ENCODE data around the gene AP1S2.

The AP1S2 gene

GRCh38 chrX:15790769-15791290 is 63.8 kb downstream of the AP1S2 start:
- Histone ChIP-seq H4K20me1 (ENCODE audit: insufficient read depth, low read length) (no peaks in the 10 kb centered on the region), H3K36me3 (ENCODE audit: insufficient read depth, low read length) (peaks cover 12% of the 10 kb centered on the region; the same call in 1 of the 2 replicates), H3K4me1 (ENCODE audit: insufficient read depth, low read length, severe bottlenecking) (peaks cover 4% of the 10 kb centered on the region), H3K27ac (ENCODE audit: low read depth, low read length, poor library complexity, severe bottlenecking) (peak overlapping the region; percentile 68), H3K4me2 (ENCODE audit: low read length) (peak overlapping the region; percentile 96), H3K9me3 (ENCODE audit: low read length) (no peaks in the 10 kb centered on the region), H2AFZ (ENCODE audit: low read length) (no peak overlapping the region), H3K9ac (ENCODE audit: low read length) (peak overlapping the region; percentile 81), H3K4me3 (ENCODE audit: low read depth, low read length, poor library complexity, severe bottlenecking) (peak overlapping the region; percentile 80), H3K9me2 (ENCODE audit: low read depth, low read length) (no peaks in the 10 kb centered on the region), H3K27me3 (ENCODE audit: insufficient read depth, low read length) (no peaks in the 10 kb centered on the region), H3K79me2 (ENCODE audit: insufficient read depth, low read length) (peaks cover 6% of the 10 kb centered on the region; the same call in 1 of the 2 replicates), H3F3A (ENCODE audit: insufficient read depth, low read length) (no peaks in the 10 kb centered on the region)
- TF ChIP-seq CTCF (IDR thresholded peaks at IDR 0.05; ENCODE audit: low read length) (no peak), EZH2 (IDR thresholded peaks at IDR 0.05; ENCODE audit: borderline replicate concordance, low read length) (no peak)

- H3K9me2 ChIP-seq (ENCODE audit: low read depth, low read length), result no peaks in the 10 kb centered on the region
- H3K9ac ChIP-seq (ENCODE audit: low read length), result peak within 1 kb of the TSS; percentile 81
- no peaks in the 10 kb centered on the region for H3F3A ChIP-seq (ENCODE audit: insufficient read depth, low read length)
- TF ChIP-seq CTCF (IDR thresholded peaks at IDR 0.05; ENCODE audit: low read length), result no peak
- peaks cover 11% of the 10 kb centered on the region; the same call in 1 of the 2 replicates for H3K36me3 ChIP-seq (ENCODE audit: insufficient read depth, low read length)
- H3K4me2 ChIP-seq (ENCODE audit: low read length), result peak within 1 kb of the TSS; percentile 96
- no peaks in the 10 kb centered on the region for H3K9me3 ChIP-seq (ENCODE audit: low read length)
- peak within 1 kb of the TSS; percentile 80 for H3K4me3 ChIP-seq (ENCODE audit: low read depth, low read length, poor library complexity, severe bottlenecking)
- H3K27me3 ChIP-seq (ENCODE audit: insufficient read depth, low read length), result no peaks in the 10 kb centered on the region
- no peak within 1 kb of the TSS for H2AFZ ChIP-seq (ENCODE audit: low read length)
- H4K20me1 ChIP-seq (ENCODE audit: insufficient read depth, low read length), result no peaks in the 10 kb centered on the region
- peaks cover 4% of the 10 kb centered on the region for H3K4me1 ChIP-seq (ENCODE audit: insufficient read depth, low read length, severe bottlenecking)
- peaks cover 6% of the 10 kb centered on the region; the same call in 1 of the 2 replicates for H3K79me2 ChIP-seq (ENCODE audit: insufficient read depth, low read length)
- H3K27ac ChIP-seq (ENCODE audit: low read depth, low read length, poor library complexity, severe bottlenecking), result peak within 1 kb of the TSS; percentile 68
Measured at GRCh38 chrX:15789979-15790768, 64.4 kb downstream of the AP1S2 start, which contains the start of gene ZRSR2. TSS of gene ZRSR2 (plus strand) at chrX:15790484. CDS start at chrX:15790496, 12 bp downstream.

GRCh38 chrX:15786915-15787314 is 67.7 kb downstream of the AP1S2 start:
- H2AFZ ChIP-seq (ENCODE audit: low read length), result no peak overlapping the region

More at GRCh38 chrX:15786915-15787314, 67.7 kb downstream of the AP1S2 start:
- Histone ChIP-seq H4K20me1 (ENCODE audit: insufficient read depth, low read length) (no peaks in the 10 kb centered on the region), H3K27me3 (ENCODE audit: insufficient read depth, low read length) (no peaks in the 10 kb centered on the region), H3K4me1 (ENCODE audit: insufficient read depth, low read length, severe bottlenecking) (peaks cover 14% of the 10 kb centered on the region), H3K79me2 (ENCODE audit: insufficient read depth, low read length) (no peaks in the 10 kb centered on the region), H3K27ac (ENCODE audit: low read depth, low read length, poor library complexity, severe bottlenecking) (no peak overlapping the region), H3K4me3 (ENCODE audit: low read depth, low read length, poor library complexity, severe bottlenecking) (no peak overlapping the region), H3K9ac (ENCODE audit: low read length) (no peak overlapping the region), H3F3A (ENCODE audit: insufficient read depth, low read length) (no peaks in the 10 kb centered on the region), H3K36me3 (ENCODE audit: insufficient read depth, low read length) (no peaks in the 10 kb centered on the region), H3K4me2 (ENCODE audit: low read length) (no peak overlapping the region), H3K9me2 (ENCODE audit: low read depth, low read length) (no peaks in the 10 kb centered on the region), H3K9me3 (ENCODE audit: low read length) (no peaks in the 10 kb centered on the region)
- TF ChIP-seq CTCF (IDR thresholded peaks at IDR 0.05; ENCODE audit: low read length), result no peak
- TF ChIP-seq EZH2 (IDR thresholded peaks at IDR 0.05; ENCODE audit: borderline replicate concordance, low read length), result no peak
